ENCODE results near the gene TRIM52. TPM values are rescaled to one million over a fixed set of nuclear protein-coding genes. Genes with fewer than 3 reads are reported as not detected.
A peak's percentile ranks its signal among the peaks of the same experiment; 100 is the strongest.

The TRIM52 gene
- total RNA-seq, 2 experiments from 2014 or later: 35.9 to 37.6 TPM

GRCh38 chr5:181263633-181264032, 2.7 kb upstream of the TRIM52 start:
- DNase-seq: no peak
- Mint-ChIP-seq H3K4me3 (peak overlapping the region; percentile 77), H3K36me3 (ENCODE audit: low read depth) (peaks cover 32% of the 10 kb centered on the region), H3K4me1 (ENCODE audit: low read depth) (peaks cover 24% of the 10 kb centered on the region), H3K27ac (peak overlapping the region; percentile 95), H3K9me3 (no peaks in the 10 kb centered on the region), H3K27me3 (no peaks in the 10 kb centered on the region)
- no peak for ATAC-seq (ENCODE audit: poor library complexity)
- Histone ChIP-seq H3K36me3 (ENCODE audit: insufficient read depth, low read length) (peaks cover 14% of the 10 kb centered on the region), H3K9me3 (ENCODE audit: control insufficient read depth in 1 of 2, insufficient read depth in 1 of 2, low read length in 2 of 2) (no peaks in the 10 kb centered on the region), H3K4me1 (ENCODE audit: insufficient read depth, low read length) (peaks cover 30% of the 10 kb centered on the region), H3K27ac (ENCODE audit: low read depth in 1 of 2, low read length in 2 of 2) (no peak overlapping the region), H3K4me3 (ENCODE audit: low read length) (no peak overlapping the region), H3K27me3 (ENCODE audit: control insufficient read depth in 1 of 2, insufficient read depth in 2 of 2, low read length in 2 of 2) (no peaks in the 10 kb centered on the region)
- ChIA-PET CTCF (no interaction called here), POLR2A (interaction anchor here (1.0 kb wide), 1 partner anchor 75 kb away, joined by 8 read pairs; no protein-coding TSS in a partner anchor)
- intact Hi-C loops (cut with DNase I, micrococcal nuclease): loop anchor here in 1 of 2 experiments (5.0 kb wide), 1 partner anchor 401 kb away; the partner anchor contains the start of gene ZFP62
- no peak for TF ChIP-seq CTCF (IDR thresholded peaks at IDR 0.05)

DNA sequence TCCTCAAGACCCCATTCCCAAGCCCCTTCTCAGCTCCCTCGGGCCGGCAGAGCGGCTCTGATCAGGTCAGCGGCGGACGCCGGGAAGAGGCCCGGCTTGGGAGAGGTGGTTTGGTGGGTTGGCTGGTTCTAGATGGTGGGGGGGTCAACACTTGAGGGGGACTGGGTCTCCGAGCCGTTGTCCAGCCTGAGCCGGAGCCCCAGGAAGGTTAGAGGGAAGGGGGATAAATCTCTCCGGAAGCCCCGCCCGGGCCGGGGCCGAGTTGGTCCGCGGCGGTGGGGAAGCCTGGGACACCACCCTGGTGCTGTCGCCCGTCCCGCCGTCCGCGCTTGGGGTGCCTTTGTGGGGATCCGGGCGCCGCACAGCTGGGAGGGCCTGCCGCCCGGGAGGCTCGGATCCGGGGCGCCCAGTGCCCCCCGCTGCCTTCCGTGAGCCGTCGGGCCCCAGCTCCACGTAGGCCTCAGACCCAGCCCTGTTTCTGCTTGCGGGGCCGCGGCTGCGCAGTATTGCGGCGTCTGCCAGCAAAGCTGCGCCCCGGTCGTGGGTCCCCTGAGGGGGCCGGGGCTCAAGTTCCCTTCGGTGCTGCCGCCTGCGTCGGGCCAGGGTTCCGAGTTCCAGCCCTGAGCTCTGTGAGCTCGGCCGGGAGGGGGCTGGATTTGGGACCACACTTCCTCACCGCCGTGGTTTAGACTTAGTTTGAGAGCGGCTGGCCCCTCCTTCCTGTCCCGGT, 542 bp upstream of the TRIM52 start:
- ChIA-PET POLR2A (interaction anchor here (0.7 to 4.4 kb wide), 19 partner anchors 10 to 1638 kb away, joined by 3 to 244 read pairs (median 10); partner anchors contain the start of genes HNRNPH1, RACK1, TRIM41 and TRIM7), CTCF (interaction anchor here (0.7 to 3.3 kb wide), 10 partner anchors 10 to 95 kb away, joined by 3 to 23 read pairs (median 3); partner anchors contain the start of genes RACK1 and TRIM41)
- no peaks in the 10 kb centered on the region for H3K9me3 Mint-ChIP-seq
- no peaks in the 10 kb centered on the region for H3K27me3 Mint-ChIP-seq
- H3K27ac Mint-ChIP-seq: peak overlapping the region; percentile 95
- H3K27ac ChIP-seq (ENCODE audit: low read depth in 1 of 2, low read length in 2 of 2): peak overlapping the region; percentile 98 to 99
- no peak for TF ChIP-seq CTCF (IDR thresholded peaks at IDR 0.05)
- peaks cover 43% of the 10 kb centered on the region for H3K4me1 ChIP-seq (ENCODE audit: insufficient read depth, low read length)
- ATAC-seq (ENCODE audit: poor library complexity) (peak; percentile 67), DNase-seq (peak in 13 of 14 experiments; percentile 59 to 90 (median 71))
- H3K9me3 ChIP-seq (ENCODE audit: control insufficient read depth in 1 of 2, insufficient read depth in 1 of 2, low read length in 2 of 2): no peaks in the 10 kb centered on the region
- no peaks in the 10 kb centered on the region for H3K27me3 ChIP-seq (ENCODE audit: control insufficient read depth in 1 of 2, insufficient read depth in 2 of 2, low read length in 2 of 2)
- peak overlapping the region; percentile 85 for H3K4me3 ChIP-seq (ENCODE audit: low read length)
- intact Hi-C loops (cut with DNase I, micrococcal nuclease): loop anchor here (1.0 to 5.0 kb wide), 5 partner anchors 15 to 399 kb away; partner anchors contain the start of genes TRIM41 (in 2 of the 2) and ZFP62 (in 1 of the 2)
- H3K36me3 Mint-ChIP-seq (ENCODE audit: low read depth): peaks cover 46% of the 10 kb centered on the region
- peaks cover 46% of the 10 kb centered on the region for H3K4me1 Mint-ChIP-seq (ENCODE audit: low read depth)
- H3K4me3 Mint-ChIP-seq: peak overlapping the region; percentile 100
- peaks cover 14% of the 10 kb centered on the region for H3K36me3 ChIP-seq (ENCODE audit: insufficient read depth, low read length)

GRCh38 chr5:181259974-181260719, 796 bp downstream of the TRIM52 start:
- Histone ChIP-seq H3K27ac (ENCODE audit: low read depth in 1 of 2, low read length in 2 of 2) (peak overlapping the region; percentile 98 to 99), H3K4me3 (ENCODE audit: low read length) (peak overlapping the region; percentile 85), H3K4me1 (ENCODE audit: insufficient read depth, low read length) (peaks cover 43% of the 10 kb centered on the region), H3K9me3 (ENCODE audit: control insufficient read depth in 1 of 2, insufficient read depth in 1 of 2, low read length in 2 of 2) (no peaks in the 10 kb centered on the region), H3K27me3 (ENCODE audit: control insufficient read depth in 1 of 2, insufficient read depth in 2 of 2, low read length in 2 of 2) (no peaks in the 10 kb centered on the region), H3K36me3 (ENCODE audit: insufficient read depth, low read length) (peaks cover 14% of the 10 kb centered on the region)
- no peak for TF ChIP-seq CTCF (IDR thresholded peaks at IDR 0.05)
- peaks cover 57% of the 10 kb centered on the region for H3K36me3 Mint-ChIP-seq (ENCODE audit: low read depth)
- DNase-seq (no peak), ATAC-seq (ENCODE audit: poor library complexity) (no peak)
- intact Hi-C loops (cut with DNase I, micrococcal nuclease): loop anchor here in 1 of 2 experiments (1.0 to 10.0 kb wide), 4 partner anchors 11 to 765 kb away; partner anchors contain the start of genes CNOT6, RACK1 and ZFP62
- CTCF ChIA-PET: interaction anchor here (0.8 to 3.3 kb wide), 8 partner anchors 9 to 75 kb away, joined by 3 to 23 read pairs (median 3); partner anchors contain the start of gene TRIM41
- H3K27me3 Mint-ChIP-seq: no peaks in the 10 kb centered on the region
- peak overlapping the region; percentile 100 for H3K4me3 Mint-ChIP-seq
- H3K4me1 Mint-ChIP-seq (ENCODE audit: low read depth): peaks cover 59% of the 10 kb centered on the region
- peak overlapping the region; percentile 95 for H3K27ac Mint-ChIP-seq
- POLR2A ChIA-PET: interaction anchor here (1.2 to 4.4 kb wide), 11 partner anchors 15 to 430 kb away, joined by 3 to 244 read pairs (median 18); partner anchors contain the start of genes RACK1, TRIM41 and TRIM7
- no peaks in the 10 kb centered on the region for H3K9me3 Mint-ChIP-seq

Data from CD4-positive, alpha-beta T cell (primary cell).